HT1080 (cell line): ENCODE results near the gene ZNF66. TPM values are rescaled to one million over a fixed set of nuclear protein-coding genes. Genes with fewer than 3 reads are reported as not detected.
"Not testable (repeated sequence)": the region's sequence is repeated elsewhere in the genome, so short reads cannot be mapped to it uniquely, and the experiment has no call there.

Source experiments
- DNase-seq: peaks from one replicate; pipeline ENCODE4 v3.0.0-alpha.2; 2015; ENCODE audit warnings: low read depth
- polyA plus RNA-seq, 2 experiments: library from polyadenylated mRNA; depleted of rRNA; stranded (reverse); fragments of >200 nt; gene quantifications; 2 replicates each; pipeline ENCODE4 v1.2.3, GENCODE V29; 2015
- total RNA-seq: library from RNA; depleted of rRNA; stranded (reverse); fragments of >200 nt; shearing (Covaris generic); gene quantifications from 2 replicates; pipeline ENCODE4 v1.2.3, GENCODE V29; 2014; rRNA removed

ZNF66 gene
- not detected in 2 replicates for total RNA-seq
- 0.20 and 0.34 TPM in 2 replicates for polyA plus RNA-seq (2015; cell fraction: cytosol; rRNA removed)
- polyA plus RNA-seq (2015; cell fraction: nucleus; rRNA removed) = 0.58 and 0.94 TPM in 2 replicates

DNA sequence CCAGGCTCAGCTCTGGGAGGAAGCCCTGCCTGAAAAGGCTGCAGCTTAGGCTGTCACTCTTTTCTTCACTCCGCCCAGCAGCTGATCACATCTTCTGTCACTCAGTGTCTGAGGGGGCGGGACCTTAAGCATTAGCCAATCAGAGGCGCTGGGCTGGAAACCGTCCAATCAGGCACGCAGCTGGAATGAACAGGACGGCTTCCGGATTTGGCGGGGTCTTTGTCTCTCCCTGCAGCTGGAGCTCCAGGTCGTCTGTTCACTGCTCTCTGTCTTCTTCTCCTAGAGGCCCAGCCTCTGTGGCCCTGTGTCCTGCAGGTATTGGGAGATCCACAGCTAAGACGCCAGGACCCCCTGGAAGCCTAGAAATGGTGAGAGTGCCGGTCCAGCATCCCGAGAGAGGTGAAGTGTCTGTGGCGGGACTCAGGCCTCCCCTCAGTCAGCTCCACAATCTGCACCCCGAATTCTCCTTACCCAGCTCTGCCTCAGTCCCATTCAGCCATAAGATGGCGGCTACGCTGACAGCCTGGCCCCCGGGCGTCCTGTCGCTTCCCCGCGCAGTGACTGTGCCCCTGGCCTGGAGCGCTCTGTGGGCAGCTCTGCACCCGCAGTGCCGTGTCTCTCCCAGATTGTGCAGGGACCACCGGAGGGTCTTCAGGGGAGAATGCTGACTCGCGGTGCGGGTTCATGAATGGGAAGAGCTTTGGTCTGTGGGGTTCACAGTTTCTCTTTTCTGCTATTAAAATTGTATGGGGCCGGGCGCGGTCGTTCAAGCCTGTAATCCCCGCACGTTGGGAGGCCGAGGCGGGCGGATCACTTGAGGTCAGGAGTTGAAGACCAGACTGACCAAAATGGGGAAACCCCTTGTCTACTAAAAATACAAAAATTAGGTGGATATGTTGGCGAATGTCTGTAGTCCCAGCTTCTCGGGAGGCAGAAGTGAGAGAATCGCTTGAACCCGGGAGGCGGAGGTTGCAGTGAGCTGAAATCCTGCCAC is at the start of gene ZNF66:
Gene ZNF66 (plus strand): TSS at position 222 of the 994 bp plus-strand sequence. CDS start 144 bp downstream, at position 366.
- DNase-seq = peak; percentile 65

DNA sequence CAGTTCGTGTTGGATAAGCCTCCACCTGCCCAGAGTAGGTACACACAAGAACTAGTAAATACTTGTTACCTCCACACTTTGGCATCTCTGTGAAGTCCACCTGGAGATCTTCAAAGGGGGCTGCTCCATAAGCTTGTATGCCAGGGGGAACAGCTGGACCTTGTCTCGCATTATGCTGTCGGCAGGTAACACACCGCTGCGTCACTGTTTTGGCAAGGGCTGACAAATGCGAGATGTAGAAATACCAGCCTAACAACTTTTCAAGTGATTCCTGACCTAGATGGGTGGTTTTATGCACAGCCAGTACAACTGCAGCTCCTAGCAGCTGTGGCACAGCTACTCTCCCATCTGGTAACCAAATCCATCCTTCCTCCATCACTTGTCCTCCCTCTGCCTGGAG is 25.9 kb upstream of the ZNF66 start:
- DNase-seq = not testable (repeated sequence)

DNA sequence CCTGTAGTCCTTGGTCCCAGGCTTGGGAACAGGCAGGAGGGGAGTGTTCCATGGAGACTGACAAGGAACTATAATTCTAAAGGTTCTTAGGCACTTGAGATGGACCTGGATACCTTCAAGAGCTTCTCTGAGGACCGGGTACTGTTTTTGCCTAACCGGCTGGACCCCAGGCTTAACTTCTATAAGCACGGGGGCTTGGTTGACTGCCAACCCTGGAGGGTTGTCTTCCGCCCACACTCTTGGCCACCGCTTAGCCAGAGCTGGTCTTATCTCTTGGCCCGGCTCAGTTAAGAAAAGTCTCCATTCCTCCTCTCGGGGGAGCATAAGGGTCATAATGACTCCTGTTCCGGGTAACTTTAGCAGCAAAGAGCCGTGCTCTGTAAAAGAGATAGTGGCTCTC is 23.8 kb upstream of the ZNF66 start:
- not testable (repeated sequence) for DNase-seq

DNA sequence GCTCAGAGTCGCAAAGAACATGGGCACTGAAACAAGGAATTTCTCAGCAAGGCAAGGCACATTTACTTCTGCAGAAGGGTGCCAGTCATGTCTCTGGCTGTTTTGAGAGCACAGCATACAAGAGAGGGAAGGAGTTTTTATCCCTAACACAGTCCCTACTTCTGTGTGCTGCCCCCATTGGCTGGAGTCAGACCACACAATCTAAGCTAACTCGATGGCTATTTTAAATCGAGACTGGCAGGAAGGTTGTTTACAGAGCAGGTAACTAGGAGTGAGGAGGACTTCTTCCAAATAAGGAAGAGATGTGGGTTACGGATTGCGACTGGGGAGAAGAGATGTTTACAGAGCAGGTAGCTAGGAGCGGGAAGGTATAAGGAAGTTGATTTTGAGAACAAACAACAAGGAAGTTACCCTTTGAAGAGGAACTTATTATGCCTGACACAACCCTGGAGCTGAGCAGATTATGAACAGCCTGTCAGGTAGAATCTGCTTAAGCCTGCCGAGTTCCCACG is 6.8 kb upstream of the ZNF66 start:
- DNase-seq = not testable (repeated sequence)

DNA sequence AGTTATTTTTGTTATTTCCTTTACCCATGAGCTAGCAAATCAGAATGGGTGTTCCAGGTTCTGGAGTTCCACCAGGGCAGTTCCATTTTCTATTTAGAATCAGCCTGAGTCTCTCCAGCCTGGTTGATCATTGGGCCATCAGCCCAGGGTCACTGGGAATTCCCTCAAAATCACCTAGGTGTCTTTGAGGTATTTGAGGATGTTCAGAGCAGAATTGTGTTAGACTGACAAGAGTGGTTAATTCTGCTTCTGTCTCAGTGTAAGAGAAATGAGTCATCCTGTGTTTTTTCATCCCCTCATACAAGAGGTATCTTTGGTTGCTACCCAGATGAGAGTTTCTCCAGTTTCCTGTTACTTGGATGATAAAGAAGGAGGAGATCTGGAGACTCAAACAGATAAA is 11.7 kb downstream of the ZNF66 start:
- no peak for DNase-seq

DNA sequence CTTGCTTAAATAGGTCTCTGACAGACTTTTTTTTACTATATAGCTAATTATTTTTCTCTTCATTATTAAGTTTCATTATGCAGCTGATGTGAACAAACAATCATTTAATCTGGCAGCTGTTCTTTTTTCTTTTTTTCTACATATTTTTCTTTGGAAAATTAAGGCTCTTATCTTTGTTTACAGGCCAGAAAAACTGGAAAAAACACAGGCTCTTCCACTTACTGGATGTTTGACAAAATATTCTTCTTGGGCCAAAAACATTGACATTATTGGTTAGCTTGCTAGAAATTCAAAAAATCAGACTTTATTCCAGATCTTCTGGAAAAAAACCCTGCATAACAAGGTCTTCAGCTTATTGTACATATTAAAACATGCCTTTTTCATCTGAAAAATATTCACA is 15.7 kb downstream of the ZNF66 start:
- DNase-seq = no peak

DNA sequence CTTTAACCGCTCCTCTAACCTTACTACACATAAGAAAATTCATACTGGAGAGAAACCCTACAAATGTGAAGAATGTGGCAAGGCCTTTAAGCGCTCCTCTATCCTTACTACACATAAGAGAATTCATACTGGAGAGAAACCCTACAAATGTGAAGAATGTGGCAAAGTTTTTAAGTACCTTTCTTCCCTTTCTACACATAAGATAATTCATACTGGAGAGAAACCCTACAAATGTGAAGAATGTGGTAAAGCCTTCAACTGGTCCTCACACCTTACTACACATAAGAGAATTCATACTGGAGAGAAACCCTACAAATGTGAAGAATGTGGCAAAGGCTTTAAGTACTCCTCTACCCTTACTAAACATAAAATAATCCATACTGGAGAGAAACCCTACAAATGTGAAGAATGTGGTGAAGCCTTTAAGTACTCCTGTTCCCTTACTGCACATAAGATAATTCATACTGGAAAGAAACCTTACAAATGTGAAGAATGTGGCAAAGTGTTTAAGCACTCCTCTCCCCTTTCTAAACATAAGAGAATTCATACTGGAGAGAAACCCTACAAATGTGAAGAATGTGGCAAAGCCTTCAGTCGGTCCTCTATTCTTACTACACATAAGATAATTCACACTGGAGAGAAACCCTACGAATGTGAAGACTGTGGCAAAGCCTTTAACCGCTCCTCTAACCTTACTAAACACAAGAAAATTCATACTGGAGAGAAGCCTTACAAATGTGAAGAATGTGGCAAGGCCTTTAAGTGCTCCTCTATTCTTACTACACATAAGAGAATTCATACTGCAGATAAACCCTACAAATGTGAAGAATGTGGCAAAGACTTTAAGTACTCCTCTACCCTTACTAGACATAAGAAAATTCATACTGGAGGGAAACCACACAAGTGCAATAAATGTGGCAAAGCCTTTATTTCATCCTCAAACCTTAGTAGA is 30.5 kb downstream of the ZNF66 start:
- DNase-seq = not testable (repeated sequence)

DNA sequence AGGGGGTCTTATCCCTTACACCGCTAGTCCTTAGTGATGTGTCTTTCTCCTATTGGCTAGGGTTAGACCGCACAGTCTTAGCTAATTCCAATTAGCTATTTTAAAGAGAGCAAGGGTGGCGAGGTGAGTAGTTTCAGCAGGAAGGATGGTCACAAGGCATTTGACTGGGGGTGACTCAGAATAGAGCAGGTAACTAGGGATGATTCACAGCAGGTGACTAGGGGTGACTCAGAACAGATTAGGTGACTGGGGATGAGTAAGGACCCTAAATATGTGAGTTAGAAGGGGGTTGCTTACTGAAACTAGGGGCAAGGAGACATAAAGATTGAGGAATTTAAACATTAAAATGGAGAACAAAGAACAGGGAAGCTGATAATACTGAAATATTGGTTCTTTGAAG is 64.3 kb downstream of the ZNF66 start:
- DNase-seq = peak; percentile 37

Other genes with a start within 250 kb of the ZNF66 start
- gene ZNF737, start 210.5 kb upstream of the ZNF66 start, total RNA-seq = 0.07 and 0.96 TPM in 2 replicates
- not detected in 2 replicates for gene ZNF626, start 114.7 kb upstream of the ZNF66 start, total RNA-seq
- gene ZNF85, start 146.9 kb downstream of the ZNF66 start, total RNA-seq = 9.3 and 13.8 TPM in 2 replicates
- 2.9 and 5.3 TPM in 2 replicates for gene ZNF430, start 244.4 kb downstream of the ZNF66 start, total RNA-seq